ENCODE data around the gene RIT2.

- no peak for TF ChIP-seq CTCF (IDR thresholded peaks at IDR 0.05)
- TF ChIP-seq MAX (CRISPR knock-in tag; IDR thresholded peaks at IDR 0.05): no peak
- TF ChIP-seq PRDM15 (CRISPR knock-in tag; IDR thresholded peaks at IDR 0.05): no peak
- TF ChIP-seq IRF2 (CRISPR knock-in tag; IDR thresholded peaks at IDR 0.05; ENCODE audit: borderline replicate concordance, low read depth): no peak
- TF ChIP-seq ZSCAN18 (CRISPR knock-in tag; IDR thresholded peaks at IDR 0.05): no peak
- no peak for TF ChIP-seq ZNF138 (CRISPR knock-in tag; conservative IDR thresholded peaks at IDR 0.05)
Measured at GRCh38 chr18:42828881-42829280, 286.6 kb downstream of the RIT2 start.

All from WTC11 (cell line).